CD4-positive, alpha-beta T cell treated with Interleukin-12 subunit alpha and Interleukin-12 subunit beta, for 1 hour (primary cell): Measurements from ENCODE around the gene HSPA8.
"Not testable (repeated sequence)": the region's sequence is repeated elsewhere in the genome, so short reads cannot be mapped to it uniquely, and the experiment has no call there.

ENCODE experiments used
- DNase-seq: peaks from one replicate; pipeline ENCODE4 v3.0.0-alpha.2; 2020

The HSPA8 gene

GRCh38 chr11:123069908-123070821 is 8.2 kb upstream of the HSPA8 start:
- DNase-seq: peak; percentile 77

DNA sequence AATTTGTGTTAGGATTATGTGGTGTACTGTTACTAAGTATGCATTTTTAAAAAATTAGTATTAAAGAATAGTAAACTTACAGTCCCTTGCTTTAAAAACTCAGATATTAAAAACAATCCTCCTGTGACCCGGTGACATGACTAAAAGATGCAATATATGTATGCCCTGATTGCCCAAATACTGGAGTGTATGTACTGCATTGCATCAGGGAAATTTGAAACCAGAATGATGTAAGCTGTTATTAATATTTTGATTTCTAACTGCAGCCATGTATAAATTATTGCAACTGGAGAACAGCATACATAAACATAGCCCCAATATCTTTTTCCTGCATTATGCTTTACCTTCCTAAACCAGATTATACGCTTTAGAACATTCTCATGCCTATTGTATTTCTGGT is 3.7 kb upstream of the HSPA8 start:
- DNase-seq: no peak

GRCh38 chr11:123063826-123064657 is 2.1 kb upstream of the HSPA8 start:
- peak; percentile 55 for DNase-seq

DNA sequence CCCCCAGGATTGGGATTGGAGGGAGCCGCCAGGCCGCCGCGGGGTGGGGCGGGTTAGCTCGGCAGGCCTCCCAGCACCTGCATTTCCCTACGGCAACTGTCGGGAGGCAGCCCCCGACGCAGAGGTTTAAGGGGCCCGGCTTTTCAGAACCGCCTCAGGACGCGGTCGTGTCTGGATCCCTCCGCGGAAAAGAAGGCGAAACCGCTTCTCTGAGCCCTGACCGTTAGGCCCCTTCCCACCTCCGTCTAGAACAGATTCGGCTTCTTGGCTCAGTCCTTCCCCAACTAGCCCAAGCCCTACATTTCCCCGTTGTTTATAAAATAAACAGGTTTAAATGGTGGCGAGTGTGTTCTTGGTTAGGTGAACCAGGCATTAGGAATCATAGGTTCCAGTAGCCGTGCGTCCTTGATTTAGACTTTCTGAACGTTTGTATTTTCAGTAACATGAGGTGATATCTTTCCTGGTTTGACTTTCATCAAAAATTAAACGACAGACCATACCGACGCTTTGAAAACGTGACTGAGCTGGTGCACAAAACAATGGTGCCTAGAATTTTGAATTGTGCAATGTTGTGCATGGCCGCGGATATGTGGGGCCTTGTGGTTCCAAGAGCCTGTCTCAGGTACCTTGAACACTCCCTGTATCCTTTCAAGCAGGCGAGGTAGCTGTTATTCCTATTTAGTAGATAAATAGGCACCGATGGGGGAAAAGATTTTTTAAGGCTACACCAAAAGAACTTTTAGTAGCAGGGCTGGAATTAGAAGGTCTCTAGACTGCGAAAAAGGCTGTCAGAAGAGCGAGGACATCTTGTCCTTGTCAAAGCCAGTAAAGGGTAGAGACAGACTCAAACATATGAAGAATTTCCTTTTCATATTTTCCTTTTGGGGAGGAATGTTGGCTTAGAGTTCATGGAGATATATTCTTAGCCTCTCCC is 1.2 kb upstream of the HSPA8 start:
- peak; percentile 60 for DNase-seq

GRCh38 chr11:123062158-123062891 is 389 bp upstream of the HSPA8 start:
- peak; percentile 99 for DNase-seq

DNA sequence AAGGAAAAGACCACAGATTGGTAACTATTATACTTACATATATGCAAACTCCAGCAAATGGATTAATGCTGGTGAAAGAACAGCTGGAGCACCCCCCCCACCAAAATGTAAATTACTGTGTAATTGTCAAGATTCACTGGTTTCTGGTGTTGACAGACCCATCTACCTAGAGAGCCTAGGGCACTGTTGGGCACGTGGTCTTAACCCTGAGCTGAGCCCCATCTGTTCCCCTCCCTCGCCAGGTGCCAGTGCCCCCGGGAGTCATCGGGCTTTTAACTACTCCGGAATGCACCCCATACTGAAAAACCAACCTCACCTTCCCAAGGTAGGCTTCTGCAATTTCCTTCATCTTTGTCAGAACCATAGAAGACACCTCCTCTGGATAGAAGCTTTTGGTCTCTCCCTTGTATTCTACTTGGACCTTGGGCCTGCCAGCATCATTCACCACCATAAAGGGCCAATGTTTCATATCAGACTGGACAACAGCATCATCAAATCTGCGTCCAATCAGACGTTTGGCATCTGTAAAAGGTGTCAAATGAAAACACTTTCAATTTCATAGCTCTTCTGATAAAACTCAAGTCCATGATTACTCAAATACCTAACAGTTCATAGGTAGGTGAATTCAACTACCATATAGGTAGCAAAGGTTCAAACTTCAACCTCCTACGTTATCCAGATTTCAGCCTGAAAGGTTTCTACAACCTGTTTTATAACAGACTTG is 1.5 kb downstream of the HSPA8 start:
- peak; percentile 46 for DNase-seq

DNA sequence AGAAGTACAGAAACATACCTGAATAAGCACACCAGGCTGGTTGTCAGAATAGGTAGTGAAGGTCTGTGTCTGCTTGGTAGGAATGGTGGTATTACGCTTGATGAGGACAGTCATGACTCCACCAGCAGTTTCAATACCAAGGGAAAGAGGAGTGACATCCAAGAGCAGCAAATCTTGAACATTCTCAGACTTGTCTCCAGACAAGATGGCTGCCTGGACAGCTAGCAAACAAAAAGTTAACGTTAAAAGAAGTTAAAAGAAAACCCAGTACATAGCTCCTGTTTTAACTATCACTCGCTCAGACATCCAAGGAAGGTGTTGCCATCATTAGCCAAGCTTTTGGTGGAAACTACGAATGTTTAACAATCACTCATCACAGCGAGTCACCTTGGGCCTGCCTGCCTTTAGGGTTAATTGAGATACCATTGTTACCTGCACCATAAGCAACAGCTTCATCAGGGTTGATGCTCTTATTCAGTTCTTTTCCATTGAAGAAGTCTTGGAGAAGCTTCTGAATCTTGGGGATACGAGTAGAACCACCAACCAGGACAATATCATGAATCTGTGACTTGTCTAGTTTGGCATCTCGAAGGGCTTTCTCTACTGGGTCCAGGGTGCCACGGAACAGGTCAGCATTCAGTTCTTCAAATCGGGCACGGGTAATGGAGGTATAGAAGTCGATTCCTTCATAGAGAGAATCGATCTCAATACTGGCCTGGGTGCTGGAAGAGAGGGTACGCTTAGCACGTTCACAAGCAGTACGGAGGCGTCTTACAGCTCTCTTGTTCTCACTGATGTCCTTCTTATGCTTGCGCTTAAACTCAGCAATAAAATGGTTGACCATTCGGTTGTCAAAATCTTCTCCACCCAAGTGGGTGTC is 2.7 kb downstream of the HSPA8 start:
- not testable (repeated sequence) for DNase-seq

DNA sequence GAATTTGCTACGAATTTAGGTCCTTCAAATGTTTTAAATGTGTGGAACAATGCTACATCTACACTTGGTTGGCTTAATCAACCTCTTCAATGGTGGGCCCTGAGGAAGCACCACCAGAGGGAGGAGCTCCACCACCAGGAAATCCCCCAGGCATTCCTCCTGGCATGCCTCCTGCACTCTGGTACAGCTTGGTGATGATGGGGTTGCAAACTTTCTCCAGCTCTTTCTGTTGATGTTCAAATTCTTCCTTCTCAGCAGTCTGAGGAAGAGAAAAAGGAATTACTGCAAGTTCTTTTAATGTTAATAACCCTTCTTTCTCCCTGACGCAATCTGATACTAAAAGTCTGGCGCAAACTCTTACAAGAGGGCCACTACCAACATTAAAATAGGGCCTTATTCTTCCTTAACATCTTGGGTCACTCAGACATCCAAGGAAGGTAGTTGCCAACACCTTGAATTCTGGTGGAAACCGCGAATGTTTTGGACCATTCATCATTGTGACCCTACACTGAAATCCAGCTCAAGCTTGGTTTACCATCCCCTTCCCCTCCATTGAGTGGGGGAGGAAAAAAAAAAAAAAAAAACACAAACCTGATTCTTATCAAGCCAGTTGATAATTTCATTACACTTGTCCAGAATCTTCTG is 4.2 kb downstream of the HSPA8 start:
- peak; percentile 50 for DNase-seq

DNA sequence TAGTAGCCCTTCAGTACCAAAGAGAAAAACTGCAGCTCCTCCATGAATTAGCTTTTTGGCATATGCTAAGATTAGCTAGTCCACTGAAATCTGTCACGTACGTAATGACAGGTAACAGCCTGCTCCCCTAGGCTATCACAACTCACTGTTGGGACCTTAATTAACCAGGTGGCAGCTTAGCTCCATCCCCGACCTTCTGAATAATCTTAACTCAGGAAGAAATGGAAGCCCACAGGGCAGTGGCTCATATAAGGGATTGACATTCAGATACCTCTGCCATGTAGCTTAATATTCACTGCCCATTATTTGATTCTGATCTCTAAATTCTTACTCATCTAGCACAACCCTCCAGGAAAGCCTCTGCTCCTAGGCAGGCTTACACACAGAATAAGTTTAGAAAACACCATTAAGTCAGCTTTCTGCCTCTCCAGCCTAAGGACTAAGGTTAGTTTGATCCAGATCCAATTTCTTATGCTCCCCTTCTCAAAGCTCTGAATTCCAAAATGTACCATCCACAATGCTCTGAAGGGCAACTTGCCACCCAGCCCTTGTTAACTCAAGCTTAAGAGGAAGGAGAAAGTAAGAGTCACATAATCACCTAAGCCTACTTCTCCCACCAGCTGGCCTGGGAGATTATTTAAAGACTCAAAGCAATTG is 5.0 kb downstream of the HSPA8 start:
- DNase-seq: peak; percentile 51

- peak; percentile 57 for DNase-seq
Observed at GRCh38 chr11:123055191-123055901, 6.6 kb downstream of the HSPA8 start.

- DNase-seq: peak; percentile 82
Observed at GRCh38 chr11:123054301-123055065, 7.5 kb downstream of the HSPA8 start.

GRCh38 chr11:123052901-123053721 is 8.8 kb downstream of the HSPA8 start:
- peak; percentile 63 for DNase-seq

DNA sequence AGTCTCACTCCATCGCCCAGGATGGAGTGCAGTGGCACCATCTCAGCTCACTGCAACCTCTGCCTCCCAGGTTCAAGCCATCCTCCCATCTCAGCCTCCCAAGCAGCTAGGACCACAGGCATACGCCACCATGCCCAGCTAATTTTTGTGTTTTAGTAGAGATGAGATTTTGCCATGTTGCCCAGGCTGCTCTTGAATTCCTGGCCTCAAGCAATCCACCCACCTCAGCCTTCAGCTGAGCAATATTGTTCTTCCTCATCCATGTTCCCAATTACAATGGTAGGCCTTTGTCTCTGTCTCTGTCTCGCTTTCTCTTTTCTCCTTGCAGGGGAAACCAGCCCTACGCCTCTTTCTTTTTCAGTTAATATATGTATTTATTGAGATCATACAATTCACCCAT is 10.3 kb downstream of the HSPA8 start:
- DNase-seq: peak; percentile 62

GRCh38 chr11:123051146-123051545 is 10.8 kb downstream of the HSPA8 start:
- peak; percentile 51 for DNase-seq

- no peak for DNase-seq
Observed at GRCh38 chr11:123047947-123048293, 14.0 kb downstream of the HSPA8 start.

DNA sequence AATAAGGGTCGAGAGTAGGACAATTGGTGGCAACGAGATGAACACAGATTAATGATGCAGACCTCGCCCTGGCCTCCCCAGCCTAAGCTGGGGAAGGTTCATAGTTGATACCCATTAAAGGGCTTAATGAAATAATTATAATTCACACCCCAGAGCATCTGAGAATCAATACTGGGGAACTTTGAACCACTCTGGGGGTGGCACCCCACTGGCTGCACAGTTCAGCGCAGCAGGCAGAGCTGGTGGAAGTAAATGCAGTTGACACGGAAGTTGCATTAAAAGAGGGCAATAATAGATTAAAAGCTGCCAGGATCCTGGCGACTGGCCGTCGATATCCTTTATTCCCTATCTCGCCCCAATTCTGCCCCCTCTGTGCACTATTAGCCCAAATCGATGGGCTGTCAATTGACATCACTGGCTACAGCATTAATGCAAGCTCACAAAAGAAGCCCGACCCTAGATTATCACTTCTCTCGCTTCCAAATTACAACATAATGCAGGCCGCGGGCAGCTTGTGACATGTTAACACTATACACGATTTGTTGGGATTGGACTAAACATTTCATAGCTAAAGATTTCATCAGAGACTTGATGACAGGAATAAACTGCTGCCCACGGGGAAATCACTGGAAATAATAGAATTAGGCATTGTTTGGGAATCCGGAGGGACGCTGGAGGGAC is 14.5 kb downstream of the HSPA8 start:
- no peak for DNase-seq
